ENCODE results near the gene SHISA6. TPM values are rescaled to one million over a fixed set of nuclear protein-coding genes. Genes with fewer than 3 reads are reported as not detected.
"Not testable (repeated sequence)": the region's sequence is repeated elsewhere in the genome, so short reads cannot be mapped to it uniquely, and the experiment has no call there.

SHISA6 gene
- total RNA-seq, 2 experiments from 2014 or later, result not detected

- Mint-ChIP-seq H3K4me3 (no peak overlapping the region), H3K4me1 (no peaks in the 10 kb centered on the region), H3K36me3 (no peaks in the 10 kb centered on the region), H3K27ac (no peak overlapping the region), H3K9me3 (peaks cover 2% of the 10 kb centered on the region), H3K27me3 (no peaks in the 10 kb centered on the region)
- DNase-seq, result no peak
- POLR2A ChIA-PET, result no interaction called here
- ATAC-seq (ENCODE audit: low read depth), result no peak
These were observed 59.7 kb downstream of the SHISA6 start for GRCh38 chr17:11300738-11301137.

DNA sequence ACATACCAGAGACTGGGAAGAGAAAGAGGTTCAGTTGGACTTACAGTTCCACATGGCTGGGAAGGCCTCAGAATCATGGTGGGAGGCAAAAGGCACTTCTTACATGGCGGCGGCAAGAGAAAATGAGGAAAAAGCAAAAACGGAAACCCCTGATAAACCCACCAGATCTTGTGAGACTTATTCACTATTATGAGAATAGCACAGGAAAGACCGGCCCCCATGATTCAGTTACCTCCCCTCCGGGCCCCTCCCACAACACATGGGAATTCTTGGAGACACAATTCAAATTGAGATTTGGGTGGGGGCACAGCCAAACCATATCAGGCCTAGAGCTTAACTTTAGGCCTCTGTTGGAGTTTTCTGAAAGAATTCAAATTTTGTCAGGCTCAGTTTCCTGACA lies 60.9 kb downstream of the SHISA6 start:
- ATAC-seq (ENCODE audit: low read depth); H3K4me3 Mint-ChIP-seq; H3K27ac Mint-ChIP-seq; H3K4me1 Mint-ChIP-seq; DNase-seq; H3K36me3 Mint-ChIP-seq; H3K9me3 Mint-ChIP-seq; H3K27me3 Mint-ChIP-seq; POLR2A ChIA-PET: not testable (repeated sequence)

DNA sequence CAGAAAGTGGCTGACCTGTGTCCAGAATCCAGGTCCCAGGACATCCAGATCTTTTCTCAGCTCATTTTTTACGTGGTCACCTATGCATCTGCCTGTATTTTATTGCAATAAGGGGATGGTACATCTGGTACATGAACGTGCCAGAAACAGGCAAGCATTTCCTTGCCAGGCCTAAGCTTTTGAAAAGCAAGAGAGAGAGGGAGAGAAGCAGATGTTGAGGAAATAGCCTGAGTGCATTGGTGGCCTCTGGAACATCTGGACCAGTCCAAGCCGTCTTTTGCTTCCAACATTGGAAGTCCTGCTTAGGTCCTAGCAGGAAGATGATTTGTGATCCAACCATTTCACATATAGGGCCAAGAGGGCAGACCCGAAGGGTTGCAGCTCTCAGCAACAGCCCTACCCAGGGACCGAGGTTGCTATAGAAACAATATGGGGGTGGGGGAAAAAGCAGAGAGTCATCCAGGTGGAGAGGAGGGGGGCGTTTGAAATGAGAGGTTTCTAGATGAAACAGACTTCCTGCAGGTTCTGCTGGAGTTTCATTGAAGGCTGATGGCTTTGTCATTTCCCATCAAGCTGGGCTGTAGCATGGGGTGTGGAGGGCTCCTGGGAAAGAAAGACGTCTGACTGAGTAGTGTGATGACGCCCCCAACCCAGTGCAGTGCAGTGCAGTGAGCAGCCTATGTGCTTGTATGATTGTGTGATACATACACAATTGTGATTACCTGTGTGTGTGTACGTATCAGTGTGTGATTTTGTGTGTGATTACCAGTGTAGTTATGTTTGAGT lies 61.6 kb downstream of the SHISA6 start:
- peaks cover 2% of the 10 kb centered on the region for H3K9me3 Mint-ChIP-seq
- DNase-seq (no peak), ATAC-seq (ENCODE audit: low read depth) (no peak)
- POLR2A ChIA-PET, result no interaction called here
- no peaks in the 10 kb centered on the region for H3K27me3 Mint-ChIP-seq
- no peak overlapping the region for H3K4me3 Mint-ChIP-seq
- no peak overlapping the region for H3K27ac Mint-ChIP-seq
- H3K4me1 Mint-ChIP-seq, result no peaks in the 10 kb centered on the region
- H3K36me3 Mint-ChIP-seq, result no peaks in the 10 kb centered on the region

- POLR2A ChIA-PET, result no interaction called here
- H3K27ac Mint-ChIP-seq, result no peak overlapping the region
- DNase-seq, result no peak
- no peaks in the 10 kb centered on the region for H3K27me3 Mint-ChIP-seq
- H3K36me3 Mint-ChIP-seq, result no peaks in the 10 kb centered on the region
- peaks cover 2% of the 10 kb centered on the region for H3K9me3 Mint-ChIP-seq
- no peaks in the 10 kb centered on the region for H3K4me1 Mint-ChIP-seq
- no peak for ATAC-seq (ENCODE audit: low read depth)
- H3K4me3 Mint-ChIP-seq, result no peak overlapping the region
These were observed 62.9 kb downstream of the SHISA6 start for GRCh38 chr17:11303773-11304394.

DNA sequence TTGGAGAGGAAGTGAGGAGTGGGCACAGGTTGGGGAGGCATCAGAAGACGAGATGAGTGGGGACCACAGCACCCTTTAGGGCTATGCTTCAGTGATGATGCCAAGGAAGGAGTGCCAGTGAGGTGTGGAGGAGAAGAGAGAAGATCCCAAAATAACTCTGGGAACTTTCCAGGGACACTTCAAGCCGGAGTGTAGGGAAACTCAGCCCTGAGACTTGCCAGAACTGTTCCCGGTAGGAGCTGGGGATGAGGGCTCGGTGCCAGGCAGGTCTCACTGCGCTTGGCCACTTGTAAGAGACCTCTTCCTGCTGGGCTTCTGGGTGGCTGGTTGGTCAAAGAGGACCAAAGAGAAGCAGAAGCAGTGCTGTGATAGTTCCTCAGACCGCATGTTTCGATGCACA lies 63.6 kb downstream of the SHISA6 start:
- Mint-ChIP-seq H3K4me3 (no peak overlapping the region), H3K9me3 (peaks cover 2% of the 10 kb centered on the region), H3K27ac (no peak overlapping the region), H3K27me3 (no peaks in the 10 kb centered on the region), H3K4me1 (no peaks in the 10 kb centered on the region), H3K36me3 (no peaks in the 10 kb centered on the region)
- DNase-seq (no peak), ATAC-seq (ENCODE audit: low read depth) (no peak)
- POLR2A ChIA-PET, result no interaction called here

- DNase-seq, result no peak
- Mint-ChIP-seq H3K27ac (no peak overlapping the region), H3K27me3 (no peaks in the 10 kb centered on the region), H3K4me3 (no peak overlapping the region), H3K9me3 (peaks cover 2% of the 10 kb centered on the region), H3K36me3 (no peaks in the 10 kb centered on the region), H3K4me1 (no peaks in the 10 kb centered on the region)
- POLR2A ChIA-PET, result no interaction called here
- no peak for ATAC-seq (ENCODE audit: low read depth)
These were observed 64.5 kb downstream of the SHISA6 start for GRCh38 chr17:11305524-11305923.

DNA sequence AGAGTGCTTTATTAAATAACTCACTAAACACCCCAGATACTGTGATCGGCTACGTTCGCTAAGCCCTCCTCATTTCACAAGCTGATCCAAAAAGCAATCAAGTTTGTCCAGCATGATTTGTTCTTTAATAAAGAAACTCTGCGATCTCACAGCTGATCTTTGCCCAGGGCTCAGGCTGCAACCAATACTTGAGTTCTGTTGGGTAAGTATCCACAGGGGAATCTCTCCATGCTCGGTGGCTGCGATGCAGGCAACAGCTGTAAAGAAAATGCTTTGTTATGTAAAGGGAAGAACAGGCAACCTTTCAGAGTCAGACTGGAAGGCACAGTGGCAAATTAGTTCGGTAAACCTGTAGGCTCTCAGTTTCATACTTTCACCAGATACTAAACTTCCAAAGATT lies 67.5 kb downstream of the SHISA6 start:
- DNase-seq (no peak), ATAC-seq (ENCODE audit: low read depth) (no peak)
- no peaks in the 10 kb centered on the region for H3K27me3 Mint-ChIP-seq
- H3K4me1 Mint-ChIP-seq, result no peaks in the 10 kb centered on the region
- POLR2A ChIA-PET, result no interaction called here
- no peaks in the 10 kb centered on the region for H3K36me3 Mint-ChIP-seq
- H3K9me3 Mint-ChIP-seq, result no peaks in the 10 kb centered on the region
- H3K4me3 Mint-ChIP-seq, result no peak overlapping the region
- no peak overlapping the region for H3K27ac Mint-ChIP-seq

DNA sequence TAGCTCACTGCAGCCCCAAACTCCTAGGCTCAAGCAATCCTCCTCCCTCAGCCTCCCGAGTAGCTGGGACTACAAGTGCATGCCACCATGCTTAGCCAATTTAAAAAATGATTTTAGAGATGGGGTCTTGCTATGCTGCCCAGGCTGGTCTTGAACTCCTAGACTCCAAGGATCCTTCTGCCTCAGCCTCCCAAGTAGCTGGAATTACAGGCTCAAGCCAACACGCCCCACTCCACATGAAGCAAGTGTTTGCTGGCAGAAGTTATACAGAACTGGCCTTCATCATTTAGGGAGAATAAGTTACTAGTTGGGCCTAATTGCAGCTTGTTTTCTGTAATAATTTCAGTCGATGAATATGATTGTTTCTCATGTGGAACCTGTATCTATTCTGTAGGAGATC lies 68.0 kb downstream of the SHISA6 start:
- Mint-ChIP-seq H3K4me3 (no peak overlapping the region), H3K27ac (no peak overlapping the region), H3K4me1 (no peaks in the 10 kb centered on the region), H3K9me3 (no peaks in the 10 kb centered on the region), H3K36me3 (no peaks in the 10 kb centered on the region), H3K27me3 (no peaks in the 10 kb centered on the region)
- no peak for ATAC-seq (ENCODE audit: low read depth)
- POLR2A ChIA-PET, result no interaction called here
- DNase-seq, result no peak

GRCh38 chr17:11309850-11310249 lies 68.8 kb downstream of the SHISA6 start:
- H3K27ac Mint-ChIP-seq, result no peak overlapping the region
- H3K9me3 Mint-ChIP-seq, result no peaks in the 10 kb centered on the region
- no peaks in the 10 kb centered on the region for H3K27me3 Mint-ChIP-seq
- POLR2A ChIA-PET, result no interaction called here
- DNase-seq (no peak), ATAC-seq (ENCODE audit: low read depth) (no peak)
- no peak overlapping the region for H3K4me3 Mint-ChIP-seq
- H3K4me1 Mint-ChIP-seq, result no peaks in the 10 kb centered on the region
- no peaks in the 10 kb centered on the region for H3K36me3 Mint-ChIP-seq

GRCh38 chr17:11316451-11316850 lies 75.4 kb downstream of the SHISA6 start:
- POLR2A ChIA-PET; ATAC-seq (ENCODE audit: low read depth): not testable (repeated sequence)

DNA sequence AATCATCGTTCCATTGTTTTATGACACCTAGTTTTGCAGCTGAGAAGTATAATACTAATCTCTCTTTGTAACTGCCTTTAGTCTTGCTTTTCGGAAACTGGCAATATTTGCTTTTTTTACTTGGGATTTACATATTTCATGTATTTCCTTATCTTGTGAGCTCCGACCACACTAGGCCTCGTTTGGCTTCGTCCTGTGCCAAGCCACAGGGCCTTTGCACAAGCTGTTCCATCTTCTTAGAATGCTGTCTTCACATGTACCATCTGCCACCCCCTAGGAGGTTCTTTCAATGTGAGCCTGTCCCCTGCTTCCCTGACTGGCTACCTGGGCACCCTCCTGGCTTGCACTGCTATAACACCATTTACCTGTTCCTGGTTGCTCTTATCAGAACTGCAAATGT lies 77.2 kb downstream of the SHISA6 start:
- no peak overlapping the region for H3K4me3 Mint-ChIP-seq
- H3K27me3 Mint-ChIP-seq, result no peaks in the 10 kb centered on the region
- H3K9me3 Mint-ChIP-seq, result peaks cover 2% of the 10 kb centered on the region
- ATAC-seq (ENCODE audit: low read depth), result no peak
- POLR2A ChIA-PET, result no interaction called here
- H3K27ac Mint-ChIP-seq, result no peak overlapping the region
- H3K36me3 Mint-ChIP-seq, result no peaks in the 10 kb centered on the region
- DNase-seq, result no peak
- H3K4me1 Mint-ChIP-seq, result no peaks in the 10 kb centered on the region

More at GRCh38 chr17:11316451-11316850, 75.4 kb downstream of the SHISA6 start:
- H3K4me3 Mint-ChIP-seq, DNase-seq, H3K9me3 Mint-ChIP-seq, H3K4me1 Mint-ChIP-seq, H3K36me3 Mint-ChIP-seq, H3K27ac Mint-ChIP-seq, H3K27me3 Mint-ChIP-seq: not testable (repeated sequence)

DNA sequence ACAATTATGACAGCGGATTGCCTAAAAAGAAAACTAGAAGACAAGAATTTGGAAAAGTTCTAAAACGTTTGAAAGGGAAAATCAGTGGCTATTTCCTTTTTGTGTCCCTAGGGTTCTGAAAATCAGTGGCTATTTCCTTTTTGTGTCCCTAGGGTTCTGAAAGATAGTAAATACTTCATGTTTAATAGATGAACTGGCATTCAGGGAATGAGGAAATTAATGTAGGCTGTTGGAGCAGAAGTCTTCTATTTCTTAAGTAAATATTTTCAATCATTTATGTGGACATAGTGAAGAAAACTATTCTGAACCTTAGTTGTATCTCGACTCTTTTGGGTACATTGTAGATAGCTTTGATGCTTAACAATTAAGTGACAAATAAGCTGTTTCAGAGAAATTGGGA lies 78.9 kb downstream of the SHISA6 start:
- no peak overlapping the region for H3K4me3 Mint-ChIP-seq
- no peaks in the 10 kb centered on the region for H3K36me3 Mint-ChIP-seq
- no peak overlapping the region for H3K27ac Mint-ChIP-seq
- ATAC-seq (ENCODE audit: low read depth) (no peak), DNase-seq (no peak)
- POLR2A ChIA-PET, result no interaction called here
- H3K4me1 Mint-ChIP-seq, result no peaks in the 10 kb centered on the region
- no peaks in the 10 kb centered on the region for H3K27me3 Mint-ChIP-seq
- peaks cover 2% of the 10 kb centered on the region for H3K9me3 Mint-ChIP-seq

DNA sequence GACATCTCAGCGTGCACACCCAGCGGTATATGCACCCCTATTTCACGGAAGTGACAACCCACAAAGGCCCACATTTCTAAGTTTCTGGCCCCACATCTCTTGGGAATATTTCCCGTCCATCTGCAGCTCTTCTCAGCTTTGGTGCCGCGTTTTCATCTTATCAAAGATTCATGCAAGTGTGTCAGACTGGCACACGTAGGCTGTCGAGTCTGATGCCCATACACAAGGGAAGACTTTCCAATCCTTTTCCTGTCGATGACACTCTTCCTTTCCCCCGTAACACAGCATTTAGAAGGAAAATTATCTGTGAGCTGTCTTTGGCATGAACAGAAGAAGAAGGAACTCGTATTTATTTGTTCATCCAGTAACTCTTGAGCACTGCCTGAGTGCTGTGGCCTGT lies 83.0 kb downstream of the SHISA6 start:
- POLR2A ChIA-PET, result no interaction called here
- Mint-ChIP-seq H3K4me3 (no peak overlapping the region), H3K27ac (no peak overlapping the region), H3K4me1 (no peaks in the 10 kb centered on the region), H3K27me3 (no peaks in the 10 kb centered on the region), H3K36me3 (no peaks in the 10 kb centered on the region), H3K9me3 (peaks cover 2% of the 10 kb centered on the region)
- no peak for DNase-seq
- ATAC-seq (ENCODE audit: low read depth), result no peak

DNA sequence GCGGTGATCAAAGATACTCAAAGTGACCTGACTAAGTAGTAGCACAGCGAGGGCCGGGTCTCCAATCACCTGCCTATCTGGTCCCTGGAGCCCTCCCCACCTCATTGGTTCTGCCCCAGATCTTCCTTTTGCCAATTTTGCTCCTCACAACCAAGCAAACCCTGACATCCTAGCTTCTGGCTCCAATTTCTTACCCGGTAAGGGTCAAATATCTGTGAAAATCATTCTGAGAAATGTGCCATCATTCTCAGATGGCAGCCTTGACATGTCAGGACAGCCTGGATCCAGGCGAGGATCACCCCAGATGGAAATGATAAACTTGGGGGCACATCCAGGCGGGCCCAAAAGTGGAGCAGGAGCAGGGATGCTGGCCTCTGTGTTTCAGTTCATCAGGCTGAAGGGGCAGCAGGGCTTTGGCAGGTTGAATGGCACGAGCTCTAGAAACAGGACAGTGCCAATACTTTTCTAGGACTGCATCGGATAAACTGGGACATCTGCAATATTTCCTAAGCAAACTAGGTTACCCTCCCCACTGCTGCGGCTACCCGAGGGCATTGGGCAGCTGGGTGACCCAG lies 83.9 kb downstream of the SHISA6 start:
- Mint-ChIP-seq H3K36me3 (no peaks in the 10 kb centered on the region), H3K4me1 (no peaks in the 10 kb centered on the region), H3K9me3 (peaks cover 2% of the 10 kb centered on the region), H3K27ac (no peak overlapping the region), H3K4me3 (no peak overlapping the region), H3K27me3 (no peaks in the 10 kb centered on the region)
- ATAC-seq (ENCODE audit: low read depth), result no peak
- POLR2A ChIA-PET, result no interaction called here
- no peak for DNase-seq

Measured in activated naive CD8-positive, alpha-beta T cell treated with anti-CD3 and anti-CD28 coated beads, Interleukin-2, amount 10 ng/mL, durations not matched to agents 7 days and 5 days (primary cell).